Testis (tissue), 3 donors: Measurements from ENCODE around the gene SHANK2. TPM values are rescaled to one million over a fixed set of nuclear protein-coding genes. Genes with fewer than 3 reads are reported as not detected.

ENCODE experiments used
- DNase-seq: peaks from one replicate; pipeline ENCODE4 v3.0.0-alpha.2; 2019
- H3K27ac ChIP-seq, 2 donors: fragments of 200-600 bp; sonication (generic); one replicate each; pipeline ENCODE4 v1.5.1; 2019
- H3K27me3 ChIP-seq: fragments of 200-600 bp; sonication (generic); one replicate; pipeline ENCODE4 v1.5.1; 2019
- H3K36me3 ChIP-seq: fragments of 200-600 bp; sonication (generic); one replicate; pipeline ENCODE4 v1.5.1; 2017; ENCODE audit warnings: low read depth; ENCODE audit errors: missing control alignments
- H3K4me1 ChIP-seq: fragments of 200-600 bp; sonication (generic); one replicate; pipeline ENCODE4 v1.5.1; 2019
- H3K4me3 ChIP-seq, 2 donors: fragments of 200-600 bp; sonication (generic); one replicate each; pipeline ENCODE4 v1.5.1; 2017 to 2019
- H3K9me3 ChIP-seq: fragments of 200-600 bp; sonication (generic); one replicate; pipeline ENCODE4 v1.5.1; 2017
- POLR2A ChIP-seq: fragments of 450-650 bp; IDR thresholded peaks from one replicate; pipeline ENCODE4 v1.6.1; 2017; ENCODE audit warnings: antibody characterized with exemption, mild to moderate bottlenecking, moderate library complexity
- WGBS, 2 donors: methylation state at CpG; one replicate each; pipeline ENCODE4 v1.1.5; 2018; 5-methylcytosine and 5-hydroxymethylcytosine counted together
- intact Hi-C: fragments of 100-400 bp; cut with DNase I; formaldehyde crosslinking; loops from one replicate; pipeline ENCODE4 v1.15.1; 2023; ENCODE audit warnings: low total_unique reads
- polyA plus RNA-seq: library from polyadenylated mRNA; stranded (reverse); fragments of 350-450 nt; fragmentation: Illumina TruSeq; extraction: RNeasy Lipid Tissue Mini Kit (QIAGEN cat#74804); gene quantifications from one replicate; pipeline ENCODE4 v1.2.3, GENCODE V29; 2014; ENCODE audit warnings: low read depth, low replicate concordance; ENCODE audit not compliant: insufficient read depth
- total RNA-seq, 2 donors: library from RNA; depleted of rRNA; stranded (reverse); fragments of >200 nt; gene quantifications; one replicate each; pipeline ENCODE4 v1.2.3, GENCODE V29; 2016
- TF ChIP-seq, protein P1 (sequence below), 3 experiments: fragments of 450-650 bp in 2 of 3; fragments of 200-600 bp in 1 of 3; sonication (generic) in 1 of 3; IDR thresholded peaks; one replicate each; pipeline ENCODE4 v1.5.1; 2016 to 2019; ENCODE audit warnings: antibody characterized with exemption in 3 of 3, mild to moderate bottlenecking in 2 of 3, moderate library complexity in 1 of 3

SHANK2 gene
- total and polyA plus RNA-seq, 3 donors from 2014 or later, result 4.3 to 13.9 (median 8.0) TPM

DNA sequence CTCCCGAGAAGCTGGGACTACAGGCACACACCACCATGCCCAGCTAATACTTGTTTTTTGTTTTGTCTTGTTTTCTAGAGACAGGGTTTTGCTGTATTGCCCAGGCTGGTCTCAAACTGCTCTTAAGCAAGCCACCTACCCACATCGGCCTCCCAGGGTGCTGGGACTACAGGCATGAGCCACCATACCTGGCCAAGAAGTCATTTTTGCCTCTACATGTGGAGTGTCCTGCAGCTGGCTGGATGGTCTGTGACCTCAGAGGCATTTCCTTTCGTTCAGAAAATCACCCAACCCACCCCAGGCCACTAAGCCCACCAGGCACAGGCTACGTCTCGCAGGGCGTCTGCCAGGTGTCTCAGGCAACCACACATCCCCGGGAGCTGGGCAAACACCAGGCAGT lies 12.8 kb downstream of the SHANK2 start:
- Histone ChIP-seq H3K36me3 (no peaks in the 10 kb centered on the region), H3K27me3 (no peaks in the 10 kb centered on the region), H3K4me3 (no peak overlapping the region), H3K4me1 (peaks cover 4% of the 10 kb centered on the region), H3K9me3 (no peaks in the 10 kb centered on the region), H3K27ac (no peak overlapping the region)
- TF ChIP-seq, protein P1, sequence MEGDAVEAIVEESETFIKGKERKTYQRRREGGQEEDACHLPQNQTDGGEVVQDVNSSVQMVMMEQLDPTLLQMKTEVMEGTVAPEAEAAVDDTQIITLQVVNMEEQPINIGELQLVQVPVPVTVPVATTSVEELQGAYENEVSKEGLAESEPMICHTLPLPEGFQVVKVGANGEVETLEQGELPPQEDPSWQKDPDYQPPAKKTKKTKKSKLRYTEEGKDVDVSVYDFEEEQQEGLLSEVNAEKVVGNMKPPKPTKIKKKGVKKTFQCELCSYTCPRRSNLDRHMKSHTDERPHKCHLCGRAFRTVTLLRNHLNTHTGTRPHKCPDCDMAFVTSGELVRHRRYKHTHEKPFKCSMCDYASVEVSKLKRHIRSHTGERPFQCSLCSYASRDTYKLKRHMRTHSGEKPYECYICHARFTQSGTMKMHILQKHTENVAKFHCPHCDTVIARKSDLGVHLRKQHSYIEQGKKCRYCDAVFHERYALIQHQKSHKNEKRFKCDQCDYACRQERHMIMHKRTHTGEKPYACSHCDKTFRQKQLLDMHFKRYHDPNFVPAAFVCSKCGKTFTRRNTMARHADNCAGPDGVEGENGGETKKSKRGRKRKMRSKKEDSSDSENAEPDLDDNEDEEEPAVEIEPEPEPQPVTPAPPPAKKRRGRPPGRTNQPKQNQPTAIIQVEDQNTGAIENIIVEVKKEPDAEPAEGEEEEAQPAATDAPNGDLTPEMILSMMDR (IDR thresholded peaks at IDR 0.05), result no peak
- no peak for TF ChIP-seq POLR2A
- no peak for DNase-seq
- WGBS, 2 donors, result 85 to 86% methylated on average over 7 of the region's 7 CpGs
- intact Hi-C loops, result no loop called here

- H3K36me3 ChIP-seq, result no peaks in the 10 kb centered on the region
- no peak for TF ChIP-seq POLR2A
- TF ChIP-seq, protein P1 (IDR thresholded peaks at IDR 0.05), result no peak
- H3K27ac ChIP-seq, result no peak overlapping the region
- H3K4me1 ChIP-seq, result peaks cover 4% of the 10 kb centered on the region
- intact Hi-C loops, result no loop called here
- WGBS, 2 donors, result 93 to 95% methylated on average over 7 of the region's 7 CpGs
- H3K27me3 ChIP-seq, result no peaks in the 10 kb centered on the region
- H3K9me3 ChIP-seq, result no peaks in the 10 kb centered on the region
- H3K4me3 ChIP-seq, result no peak overlapping the region
- no peak for DNase-seq
Measured at GRCh38 chr11:71238941-71239340, 13.4 kb downstream of the SHANK2 start.

DNA sequence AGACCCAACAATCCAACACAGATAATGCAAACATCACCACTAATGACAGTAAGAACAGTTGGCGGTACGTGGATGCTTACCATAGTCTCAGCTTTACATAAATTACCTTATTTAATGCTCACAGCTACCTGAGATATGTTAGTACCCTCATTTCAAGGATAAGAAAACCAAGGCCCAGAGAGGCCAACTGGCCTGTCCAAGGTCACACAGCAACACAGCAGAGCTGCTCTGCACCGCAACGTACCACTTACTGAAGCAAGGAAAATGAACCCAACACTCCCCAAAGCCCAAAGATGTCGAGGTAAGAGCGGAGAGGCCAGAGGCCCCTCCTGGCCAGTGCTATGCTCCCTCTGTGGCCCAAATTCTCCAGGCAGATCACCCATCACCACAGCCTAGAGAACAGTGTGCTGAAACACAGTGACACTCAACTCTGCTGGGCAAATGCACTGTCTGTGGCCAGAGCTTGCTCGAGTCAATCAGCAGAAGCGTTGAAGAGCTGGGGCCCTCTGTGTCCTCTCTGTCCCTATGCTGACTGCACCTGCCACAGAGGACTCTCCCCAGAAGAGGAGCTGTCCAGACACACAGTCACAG lies 14.0 kb downstream of the SHANK2 start:
- Histone ChIP-seq H3K4me3 (no peak overlapping the region), H3K27ac (no peak overlapping the region), H3K27me3 (no peaks in the 10 kb centered on the region), H3K9me3 (no peaks in the 10 kb centered on the region), H3K4me1 (peaks cover 4% of the 10 kb centered on the region), H3K36me3 (no peaks in the 10 kb centered on the region)
- intact Hi-C loops, result no loop called here
- no peak for DNase-seq
- TF ChIP-seq, protein P1 (IDR thresholded peaks at IDR 0.05), result no peak
- no peak for TF ChIP-seq POLR2A
- WGBS, 2 donors, result 92 to 93% methylated on average over 8 of the region's 8 CpGs

DNA sequence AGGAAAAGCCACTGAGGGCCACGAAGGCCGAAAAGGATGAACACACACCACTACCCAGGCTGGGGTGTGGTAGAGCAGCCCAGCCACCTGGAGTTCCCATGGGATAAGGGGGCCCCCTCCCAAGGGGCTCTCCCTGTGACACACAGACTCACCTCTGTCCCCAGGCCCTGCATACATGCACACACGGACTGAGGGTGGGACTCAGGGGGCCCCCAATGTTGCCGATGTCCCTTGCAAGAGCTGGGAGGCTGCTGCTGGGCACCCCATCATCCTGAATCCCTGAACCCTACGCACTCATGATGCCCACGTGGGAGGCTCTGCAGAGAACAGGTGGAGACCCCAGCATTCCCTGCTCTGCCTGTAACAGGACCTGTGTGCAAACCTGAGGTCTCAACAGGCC lies 14.5 kb downstream of the SHANK2 start:
- TF ChIP-seq POLR2A, result no peak
- TF ChIP-seq, protein P1 (IDR thresholded peaks at IDR 0.05), result no peak
- intact Hi-C loops, result no loop called here
- H3K27ac ChIP-seq, result no peak overlapping the region
- DNase-seq, result no peak
- H3K27me3 ChIP-seq, result no peaks in the 10 kb centered on the region
- no peak overlapping the region for H3K4me3 ChIP-seq
- H3K4me1 ChIP-seq, result peaks cover 4% of the 10 kb centered on the region
- WGBS, 2 donors, result 60 to 80% methylated on average over 1 to 6 of the region's 6 CpGs
- no peaks in the 10 kb centered on the region for H3K9me3 ChIP-seq
- no peaks in the 10 kb centered on the region for H3K36me3 ChIP-seq

GRCh38 chr11:71236836-71237475 lies 15.4 kb downstream of the SHANK2 start:
- no peaks in the 10 kb centered on the region for H3K27me3 ChIP-seq
- H3K9me3 ChIP-seq, result no peaks in the 10 kb centered on the region
- intact Hi-C loops, result no loop called here
- TF ChIP-seq, protein P1 (IDR thresholded peaks at IDR 0.05), result no peak
- no peak for TF ChIP-seq POLR2A
- H3K4me1 ChIP-seq, result peaks cover 4% of the 10 kb centered on the region
- no peak for DNase-seq
- no peaks in the 10 kb centered on the region for H3K36me3 ChIP-seq
- H3K27ac ChIP-seq, result no peak overlapping the region
- 82 to 90% methylated on average over 12 of the region's 12 CpGs for WGBS, 2 donors
- no peak overlapping the region for H3K4me3 ChIP-seq
